ENCODE measurements around the gene COL27A1.

DNA sequence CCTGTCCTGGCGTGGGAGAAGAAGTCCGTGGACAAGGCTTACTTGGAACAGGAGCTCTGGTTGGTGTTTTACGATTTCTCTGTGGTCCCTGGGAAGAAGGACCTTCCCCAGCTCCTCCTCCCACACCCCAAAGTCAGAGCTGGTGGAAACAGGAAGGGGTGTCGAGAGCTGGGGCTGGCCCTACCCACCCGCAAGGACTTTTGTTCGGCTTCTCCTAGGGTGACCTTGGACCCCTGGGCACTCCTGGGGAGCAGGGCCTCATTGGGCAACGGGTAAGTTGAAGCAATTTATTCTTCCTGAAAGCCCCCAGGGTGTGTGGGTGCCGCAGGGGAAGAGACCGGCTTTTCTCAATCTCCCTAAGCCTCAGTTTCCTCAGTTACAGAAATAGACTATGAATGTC, 113.7 kb downstream of the COL27A1 start:
- TF ChIP-seq, protein P1, sequence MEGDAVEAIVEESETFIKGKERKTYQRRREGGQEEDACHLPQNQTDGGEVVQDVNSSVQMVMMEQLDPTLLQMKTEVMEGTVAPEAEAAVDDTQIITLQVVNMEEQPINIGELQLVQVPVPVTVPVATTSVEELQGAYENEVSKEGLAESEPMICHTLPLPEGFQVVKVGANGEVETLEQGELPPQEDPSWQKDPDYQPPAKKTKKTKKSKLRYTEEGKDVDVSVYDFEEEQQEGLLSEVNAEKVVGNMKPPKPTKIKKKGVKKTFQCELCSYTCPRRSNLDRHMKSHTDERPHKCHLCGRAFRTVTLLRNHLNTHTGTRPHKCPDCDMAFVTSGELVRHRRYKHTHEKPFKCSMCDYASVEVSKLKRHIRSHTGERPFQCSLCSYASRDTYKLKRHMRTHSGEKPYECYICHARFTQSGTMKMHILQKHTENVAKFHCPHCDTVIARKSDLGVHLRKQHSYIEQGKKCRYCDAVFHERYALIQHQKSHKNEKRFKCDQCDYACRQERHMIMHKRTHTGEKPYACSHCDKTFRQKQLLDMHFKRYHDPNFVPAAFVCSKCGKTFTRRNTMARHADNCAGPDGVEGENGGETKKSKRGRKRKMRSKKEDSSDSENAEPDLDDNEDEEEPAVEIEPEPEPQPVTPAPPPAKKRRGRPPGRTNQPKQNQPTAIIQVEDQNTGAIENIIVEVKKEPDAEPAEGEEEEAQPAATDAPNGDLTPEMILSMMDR (IDR thresholded peaks at IDR 0.05) = no peak
- TF ChIP-seq POLR2A (IDR thresholded peaks at IDR 0.05) = no peak
